Stomach (tissue), 4 donors: ENCODE results near the gene POU5F1.

Experiments used
- CTCF ChIP-seq, 7 experiments: fragments of 450-650 bp in 4 of 7; fragments of 200-600 bp in 3 of 7; sonication (generic) in 3 of 7; IDR thresholded peaks; one replicate each; pipeline ENCODE4 v1.5.1; 2016 to 2019; ENCODE audit warnings: antibody characterized with exemption in 7 of 7, control low read depth in 2 of 7, mild to moderate bottlenecking in 1 of 7
- POLR2A ChIP-seq, 4 donors: fragments of 450-650 bp; IDR thresholded peaks; one replicate each; pipeline ENCODE4 v1.6.1; 2016; ENCODE audit warnings: antibody characterized with exemption in 4 of 4, control low read depth in 2 of 4, mild to moderate bottlenecking in 1 of 4, moderate library complexity in 1 of 4
- POLR2AphosphoS5 ChIP-seq, 3 donors: sonication (generic); formaldehyde crosslinking; IDR thresholded peaks; one replicate each; pipeline ENCODE4 v1.6.1; 2016; ENCODE audit warnings: antibody characterized with exemption in 3 of 3

- TF ChIP-seq CTCF (IDR thresholded peaks at IDR 0.05): no peak
- TF ChIP-seq POLR2AphosphoS5 (IDR thresholded peaks at IDR 0.05): no peak
- TF ChIP-seq POLR2A (IDR thresholded peaks at IDR 0.05): no peak
Measured at GRCh38 chr6:31210123-31210522, 39.6 kb upstream of the POU5F1 start.
